ENCODE data around the gene JTB.

Gene JTB

GRCh38 chr1:153953859-153954365 lies 23.6 kb downstream of the JTB start:
- DNase-seq, result no peak

- DNase-seq, result no peak
Observed at GRCh38 chr1:153951801-153952200, 25.7 kb downstream of the JTB start.

GRCh38 chr1:153951183-153951582 lies 26.3 kb downstream of the JTB start:
- no peak for DNase-seq

GRCh38 chr1:153946622-153947241 lies 30.7 kb downstream of the JTB start, which contains the start of gene DENND4B:
DENND4B (minus strand) TSS chr1:153946718; CDS start chr1:153944374, 2,344 bp downstream.
- DNase-seq, result peak; percentile 77

- DNase-seq, result peak; percentile 49
Observed at GRCh38 chr1:153945795-153946621, 31.5 kb downstream of the JTB start.

- DNase-seq, result peak; percentile 53
Observed at GRCh38 chr1:153945131-153945794, 32.2 kb downstream of the JTB start.

- DNase-seq, result no peak
Observed at GRCh38 chr1:153944827-153945117, 32.7 kb downstream of the JTB start.

- no peak for DNase-seq
Observed at GRCh38 chr1:153944005-153944826, 33.3 kb downstream of the JTB start.

- DNase-seq, result no peak
Observed at GRCh38 chr1:153942766-153943549, 34.5 kb downstream of the JTB start.

- no peak for DNase-seq
Observed at GRCh38 chr1:153941826-153942725, 35.4 kb downstream of the JTB start.

- DNase-seq, result no peak
Observed at GRCh38 chr1:153940756-153941155, 36.7 kb downstream of the JTB start.

- DNase-seq, result no peak
Observed at GRCh38 chr1:153939476-153939875, 38.0 kb downstream of the JTB start.

GRCh38 chr1:153938996-153939395 lies 38.5 kb downstream of the JTB start:
- DNase-seq, result no peak

- DNase-seq, result no peak
Observed at GRCh38 chr1:153937331-153937730, 40.1 kb downstream of the JTB start.

GRCh38 chr1:153936011-153936802 lies 41.3 kb downstream of the JTB start:
- no peak for DNase-seq

GRCh38 chr1:153934746-153935145 lies 42.7 kb downstream of the JTB start:
- DNase-seq, result no peak

- DNase-seq, result no peak
Observed at GRCh38 chr1:153933955-153934354, 43.5 kb downstream of the JTB start.

- no peak for DNase-seq
Observed at GRCh38 chr1:153933430-153933829, 44.0 kb downstream of the JTB start.

GRCh38 chr1:153932156-153933131 lies 45.0 kb downstream of the JTB start:
- no peak for DNase-seq

Data from fibroblast of skin of right biceps (primary cell).